ENCODE data around the gene ABCF1. TPM values are rescaled to one million over a fixed set of nuclear protein-coding genes. Genes with fewer than 3 reads are reported as not detected.
"Not testable (repeated sequence)": the region's sequence is repeated elsewhere in the genome, so short reads cannot be mapped to it uniquely, and the experiment has no call there.

The ABCF1 gene
- total RNA-seq, 4 donors from 2014 or later = 31.4 to 64.5 (median 36.9) TPM

GRCh38 chr6:30592287-30592686 lies 21.0 kb downstream of the ABCF1 start:
- 95 to 100% methylated on average over 1 of the region's 1 CpG for WGBS, 2 donors
- Histone ChIP-seq H3K27ac (no peak overlapping the region), H3K27me3 (no peaks in the 10 kb centered on the region), H3K4me3 (no peak overlapping the region), H3K4me1 (no peaks in the 10 kb centered on the region), H3K36me3 (peaks cover 0 to 84% (median 9%) of the 10 kb centered on the region in 3 donors), H3K9me3 (no peaks in the 10 kb centered on the region)
- TF ChIP-seq, protein P1, sequence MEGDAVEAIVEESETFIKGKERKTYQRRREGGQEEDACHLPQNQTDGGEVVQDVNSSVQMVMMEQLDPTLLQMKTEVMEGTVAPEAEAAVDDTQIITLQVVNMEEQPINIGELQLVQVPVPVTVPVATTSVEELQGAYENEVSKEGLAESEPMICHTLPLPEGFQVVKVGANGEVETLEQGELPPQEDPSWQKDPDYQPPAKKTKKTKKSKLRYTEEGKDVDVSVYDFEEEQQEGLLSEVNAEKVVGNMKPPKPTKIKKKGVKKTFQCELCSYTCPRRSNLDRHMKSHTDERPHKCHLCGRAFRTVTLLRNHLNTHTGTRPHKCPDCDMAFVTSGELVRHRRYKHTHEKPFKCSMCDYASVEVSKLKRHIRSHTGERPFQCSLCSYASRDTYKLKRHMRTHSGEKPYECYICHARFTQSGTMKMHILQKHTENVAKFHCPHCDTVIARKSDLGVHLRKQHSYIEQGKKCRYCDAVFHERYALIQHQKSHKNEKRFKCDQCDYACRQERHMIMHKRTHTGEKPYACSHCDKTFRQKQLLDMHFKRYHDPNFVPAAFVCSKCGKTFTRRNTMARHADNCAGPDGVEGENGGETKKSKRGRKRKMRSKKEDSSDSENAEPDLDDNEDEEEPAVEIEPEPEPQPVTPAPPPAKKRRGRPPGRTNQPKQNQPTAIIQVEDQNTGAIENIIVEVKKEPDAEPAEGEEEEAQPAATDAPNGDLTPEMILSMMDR (IDR thresholded peaks at IDR 0.05) = no peak
- TF ChIP-seq POLR2A (IDR thresholded peaks at IDR 0.05) (no peak), EP300 (IDR thresholded peaks at IDR 0.05) (no peak)
- no peak for DNase-seq (ENCODE audit: low spot score in 2 of 2)

DNA sequence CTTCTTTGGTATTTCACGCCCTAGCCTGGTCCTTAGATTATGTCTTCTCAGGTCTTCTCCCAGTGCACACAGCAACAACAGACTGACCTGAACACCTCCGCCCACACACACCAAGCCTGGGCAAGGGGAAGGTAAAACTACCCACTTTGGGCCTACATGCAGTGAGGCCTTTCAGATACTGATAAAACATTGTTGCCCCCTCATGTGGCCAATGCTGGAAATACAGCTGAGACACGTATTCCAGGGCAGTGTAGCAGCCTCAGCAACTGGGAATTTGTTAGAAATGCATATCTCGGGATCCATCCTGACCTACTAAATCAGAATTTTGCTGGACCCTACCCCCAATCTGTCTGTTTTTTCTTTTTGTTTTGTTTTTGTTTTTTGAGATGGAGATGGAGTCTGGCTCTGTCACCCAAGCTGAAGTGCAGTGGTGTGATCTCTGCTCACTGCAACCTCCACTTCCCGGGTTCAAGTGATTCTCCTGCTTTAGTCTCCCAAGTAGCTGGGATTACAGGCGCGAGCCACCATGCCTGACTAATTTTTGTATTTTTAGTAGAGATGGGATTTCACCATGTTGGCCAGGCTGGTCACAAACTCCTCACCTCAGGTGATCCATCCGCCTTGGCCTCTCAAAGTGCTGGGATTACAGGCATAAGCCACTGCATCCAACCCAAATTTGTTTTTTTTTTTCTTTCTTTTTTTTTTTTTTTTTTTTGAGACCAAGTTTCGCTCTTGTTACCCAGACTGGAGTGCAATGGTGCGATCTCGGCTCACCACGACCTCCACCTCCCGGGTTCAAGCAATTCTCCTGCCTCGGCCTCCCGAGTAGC lies 26.3 kb downstream of the ABCF1 start:
- not testable (repeated sequence) for H3K27ac ChIP-seq, H3K4me3 ChIP-seq, H3K27me3 ChIP-seq, H3K4me1 ChIP-seq, H3K9me3 ChIP-seq
- DNase-seq (ENCODE audit: low spot score in 2 of 2) = peak; percentile 81 to 98
- H3K36me3 ChIP-seq = peaks cover 2 to 63% (median 14%) of the 10 kb centered on the region in 3 donors
- WGBS, 2 donors = 73 to 79% methylated on average over 15 of the region's 15 CpGs
- TF ChIP-seq, protein P1 (IDR thresholded peaks at IDR 0.05) = peak; percentile 67 to 80 (median 76)

GRCh38 chr6:30598912-30599624 lies 27.8 kb downstream of the ABCF1 start:
- TF ChIP-seq, protein P1 (IDR thresholded peaks at IDR 0.05) = no peak
- TF ChIP-seq EP300 (IDR thresholded peaks at IDR 0.05) (no peak), POLR2A (IDR thresholded peaks at IDR 0.05) (no peak)
- 72 to 75% methylated on average over 12 of the region's 12 CpGs for WGBS, 2 donors
- no peaks in the 10 kb centered on the region for H3K9me3 ChIP-seq
- no peak overlapping the region for H3K27ac ChIP-seq
- no peaks in the 10 kb centered on the region for H3K27me3 ChIP-seq
- H3K4me3 ChIP-seq = no peak overlapping the region
- no peak for DNase-seq (ENCODE audit: low spot score in 2 of 2)
- H3K4me1 ChIP-seq = no peaks in the 10 kb centered on the region
- peaks cover 12 to 67% (median 28%) of the 10 kb centered on the region in 3 donors for H3K36me3 ChIP-seq

DNA sequence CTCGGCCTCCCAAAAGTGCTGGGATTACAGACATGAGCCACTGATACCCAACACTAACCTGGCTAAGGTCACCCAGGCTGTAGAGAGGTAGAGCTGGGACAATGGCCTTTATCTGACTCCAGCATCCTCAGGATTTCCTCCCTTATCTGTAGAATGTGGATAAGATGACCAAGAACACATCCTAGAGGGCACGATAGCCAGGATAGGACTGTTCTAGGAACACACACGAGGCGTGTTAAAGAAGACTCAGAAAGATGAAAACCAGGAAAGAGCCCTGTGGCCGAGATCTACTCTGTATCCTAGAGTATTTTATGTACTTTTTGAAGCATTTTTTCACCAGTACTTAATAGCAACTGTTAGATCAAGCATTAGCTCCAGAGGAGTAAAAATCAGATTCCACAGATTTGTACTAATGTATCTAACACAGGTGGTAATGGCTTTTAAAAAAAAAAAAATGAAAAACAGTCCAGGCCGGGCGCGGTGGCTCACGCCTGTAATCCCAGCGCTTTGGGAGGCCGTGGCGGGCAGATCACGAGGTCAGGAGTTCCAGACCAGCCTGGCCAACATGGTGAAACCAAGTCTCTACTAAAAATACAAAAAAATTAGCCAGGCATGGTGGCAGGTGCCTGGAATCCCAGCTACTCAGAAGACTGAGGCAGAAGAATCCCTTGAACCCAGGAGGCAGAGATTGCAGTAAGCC lies 28.5 kb downstream of the ABCF1 start:
- peaks cover 12 to 67% (median 35%) of the 10 kb centered on the region in 3 donors for H3K36me3 ChIP-seq
- DNase-seq (ENCODE audit: low spot score in 2 of 2) = no peak
- WGBS, 2 donors = 84 to 85% methylated on average over 13 of the region's 13 CpGs
- no peaks in the 10 kb centered on the region for H3K27me3 ChIP-seq
- no peaks in the 10 kb centered on the region for H3K9me3 ChIP-seq
- H3K4me3 ChIP-seq = no peak overlapping the region
- H3K4me1 ChIP-seq = no peaks in the 10 kb centered on the region
- no peak overlapping the region for H3K27ac ChIP-seq
- TF ChIP-seq, protein P1 (IDR thresholded peaks at IDR 0.05) = no peak
- no peak for TF ChIP-seq POLR2A (IDR thresholded peaks at IDR 0.05)
- no peak for TF ChIP-seq EP300 (IDR thresholded peaks at IDR 0.05)

Data from tibial nerve (tissue), 4 donors.